Esophagus muscularis mucosa (tissue), 2 donors: ENCODE data around the gene STRN3.

Experiments used
- POLR2A ChIP-seq: fragments of 450-650 bp; IDR thresholded peaks from one replicate; pipeline ENCODE4 v1.6.1; 2017; ENCODE audit warnings: antibody characterized with exemption, moderate library complexity, mild to moderate bottlenecking, low read depth
- POLR2AphosphoS5 ChIP-seq, 2 donors: sonication (generic); formaldehyde crosslinking; IDR thresholded peaks; one replicate each; pipeline ENCODE4 v1.6.1; 2017; ENCODE audit warnings: antibody characterized with exemption in 2 of 2

DNA sequence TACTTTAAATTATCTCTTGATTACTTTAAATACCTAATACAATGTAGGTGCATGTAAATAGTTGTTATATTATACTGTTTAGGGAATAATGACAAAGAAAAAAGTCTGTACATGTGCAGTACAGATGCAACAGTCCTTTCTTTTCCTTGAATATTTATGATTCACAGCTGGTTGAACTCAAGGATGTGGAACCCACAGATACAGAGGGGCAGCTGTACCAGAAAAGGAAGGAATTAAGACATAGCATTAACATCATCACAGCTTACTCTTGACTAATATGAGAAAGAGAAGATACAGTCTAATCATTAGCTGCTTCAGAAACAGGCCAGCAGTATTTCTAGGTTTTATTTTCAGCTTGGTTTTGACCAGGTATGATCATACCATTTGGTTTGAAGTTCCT, 35.4 kb downstream of the STRN3 start:
- TF ChIP-seq POLR2A: no peak
- no peak for TF ChIP-seq POLR2AphosphoS5 (IDR thresholded peaks at IDR 0.05)
